ENCODE results near the gene GRIA4.

Gene GRIA4

GRCh38 chr11:105937331-105937730, 327.5 kb downstream of the GRIA4 start:
- H3K9ac ChIP-seq (ENCODE audit: low read depth, low read length), result no peak overlapping the region
- H3K9me3 ChIP-seq (ENCODE audit: control insufficient read depth, insufficient read depth, low read length), result no peaks in the 10 kb centered on the region
- peaks cover 20% of the 10 kb centered on the region for H3K4me1 ChIP-seq (ENCODE audit: insufficient read depth, low read length)
- no peaks in the 10 kb centered on the region for H3K36me3 ChIP-seq (ENCODE audit: insufficient read depth, low read length)

GRCh38 chr11:105937738-105938137, 327.9 kb downstream of the GRIA4 start:
- no peak overlapping the region for H3K9ac ChIP-seq (ENCODE audit: low read depth, low read length)
- no peaks in the 10 kb centered on the region for H3K9me3 ChIP-seq (ENCODE audit: control insufficient read depth, insufficient read depth, low read length)
- H3K4me1 ChIP-seq (ENCODE audit: insufficient read depth, low read length), result peaks cover 20% of the 10 kb centered on the region
- no peaks in the 10 kb centered on the region for H3K36me3 ChIP-seq (ENCODE audit: insufficient read depth, low read length)

GRCh38 chr11:105942921-105943320, 333.0 kb downstream of the GRIA4 start:
- Histone ChIP-seq H3K36me3 (ENCODE audit: insufficient read depth, low read length) (no peaks in the 10 kb centered on the region), H3K4me1 (ENCODE audit: insufficient read depth, low read length) (peaks cover 1% of the 10 kb centered on the region; the same call in 1 of the 2 replicates)

GRCh38 chr11:105948918-105949590, 339.2 kb downstream of the GRIA4 start:
- no peaks in the 10 kb centered on the region for H3K36me3 ChIP-seq (ENCODE audit: insufficient read depth, low read length)

More at GRCh38 chr11:105942921-105943320, 333.0 kb downstream of the GRIA4 start:
- Histone ChIP-seq H3K9me3 (ENCODE audit: control insufficient read depth, insufficient read depth, low read length) (no peaks in the 10 kb centered on the region), H3K9ac (ENCODE audit: low read depth, low read length) (no peak overlapping the region)

GRCh38 chr11:105953886-105954285, 344.0 kb downstream of the GRIA4 start:
- Histone ChIP-seq H3K9me3 (ENCODE audit: control insufficient read depth, insufficient read depth, low read length) (no peaks in the 10 kb centered on the region), H3K4me1 (ENCODE audit: insufficient read depth, low read length) (no peaks in the 10 kb centered on the region), H3K9ac (ENCODE audit: low read depth, low read length) (no peak overlapping the region), H3K36me3 (ENCODE audit: insufficient read depth, low read length) (no peaks in the 10 kb centered on the region)

More at GRCh38 chr11:105948918-105949590, 339.2 kb downstream of the GRIA4 start:
- H3K4me1 ChIP-seq (ENCODE audit: insufficient read depth, low read length), result no peaks in the 10 kb centered on the region
- H3K9me3 ChIP-seq (ENCODE audit: control insufficient read depth, insufficient read depth, low read length), result no peaks in the 10 kb centered on the region
- no peak overlapping the region for H3K9ac ChIP-seq (ENCODE audit: low read depth, low read length)

GRCh38 chr11:105960252-105961245, 350.7 kb downstream of the GRIA4 start:
- Histone ChIP-seq H3K9me3 (ENCODE audit: control insufficient read depth, insufficient read depth, low read length) (peaks cover 6% of the 10 kb centered on the region; the same call in 1 of the 2 replicates), H3K9ac (ENCODE audit: low read depth, low read length) (peak overlapping the region; percentile 58), H3K36me3 (ENCODE audit: insufficient read depth, low read length) (no peaks in the 10 kb centered on the region), H3K4me1 (ENCODE audit: insufficient read depth, low read length) (peaks cover 9% of the 10 kb centered on the region; the same call in 1 of the 2 replicates)

GRCh38 chr11:105968021-105968697, 358.3 kb downstream of the GRIA4 start:
- Histone ChIP-seq H3K36me3 (ENCODE audit: insufficient read depth, low read length) (no peaks in the 10 kb centered on the region), H3K4me1 (ENCODE audit: insufficient read depth, low read length) (0 out of 2 replicates have a peak, but pooled peaks cover 4% of the 10 kb centered on the region), H3K9me3 (ENCODE audit: control insufficient read depth, insufficient read depth, low read length) (no peaks in the 10 kb centered on the region), H3K9ac (ENCODE audit: low read depth, low read length) (no peak overlapping the region)

GRCh38 chr11:105969756-105970155, 359.9 kb downstream of the GRIA4 start:
- 0 out of 2 replicates have a peak, but pooled peaks cover 4% of the 10 kb centered on the region for H3K4me1 ChIP-seq (ENCODE audit: insufficient read depth, low read length)
- H3K9me3 ChIP-seq (ENCODE audit: control insufficient read depth, insufficient read depth, low read length), result no peaks in the 10 kb centered on the region
- no peak overlapping the region for H3K9ac ChIP-seq (ENCODE audit: low read depth, low read length)
- H3K36me3 ChIP-seq (ENCODE audit: insufficient read depth, low read length), result no peaks in the 10 kb centered on the region

- H3K36me3 ChIP-seq (ENCODE audit: insufficient read depth, low read length), result no peaks in the 10 kb centered on the region
- H3K4me1 ChIP-seq (ENCODE audit: insufficient read depth, low read length), result no peaks in the 10 kb centered on the region
- no peaks in the 10 kb centered on the region for H3K9me3 ChIP-seq (ENCODE audit: control insufficient read depth, insufficient read depth, low read length)
- no peak overlapping the region for H3K9ac ChIP-seq (ENCODE audit: low read depth, low read length)
Observed at GRCh38 chr11:105975128-105975527, 365.3 kb downstream of the GRIA4 start.

- no peaks in the 10 kb centered on the region for H3K36me3 ChIP-seq (ENCODE audit: insufficient read depth, low read length)
- H3K4me1 ChIP-seq (ENCODE audit: insufficient read depth, low read length), result no peaks in the 10 kb centered on the region
- no peaks in the 10 kb centered on the region for H3K9me3 ChIP-seq (ENCODE audit: control insufficient read depth, insufficient read depth, low read length)
- H3K9ac ChIP-seq (ENCODE audit: low read depth, low read length), result no peak overlapping the region
Observed at GRCh38 chr11:105979997-105980703, 370.3 kb downstream of the GRIA4 start.

GRCh38 chr11:105986554-105986953, 376.7 kb downstream of the GRIA4 start:
- H3K9me3 ChIP-seq (ENCODE audit: control insufficient read depth, insufficient read depth, low read length), result no peaks in the 10 kb centered on the region
- no peak overlapping the region for H3K9ac ChIP-seq (ENCODE audit: low read depth, low read length)
- H3K4me1 ChIP-seq (ENCODE audit: insufficient read depth, low read length), result peaks cover 3% of the 10 kb centered on the region; the same call in 1 of the 2 replicates
- no peaks in the 10 kb centered on the region for H3K36me3 ChIP-seq (ENCODE audit: insufficient read depth, low read length)

- Histone ChIP-seq H3K36me3 (ENCODE audit: insufficient read depth, low read length) (no peaks in the 10 kb centered on the region), H3K9ac (ENCODE audit: low read depth, low read length) (no peak overlapping the region), H3K9me3 (ENCODE audit: control insufficient read depth, insufficient read depth, low read length) (no peaks in the 10 kb centered on the region), H3K4me1 (ENCODE audit: insufficient read depth, low read length) (peaks cover 3% of the 10 kb centered on the region; the same call in 1 of the 2 replicates)
Observed at GRCh38 chr11:105988197-105988596, 378.3 kb downstream of the GRIA4 start.

GRCh38 chr11:105989124-105989523, 379.3 kb downstream of the GRIA4 start:
- no peak overlapping the region for H3K9ac ChIP-seq (ENCODE audit: low read depth, low read length)
- peaks cover 4% of the 10 kb centered on the region for H3K9me3 ChIP-seq (ENCODE audit: control insufficient read depth, insufficient read depth, low read length)
- peaks cover 3% of the 10 kb centered on the region; the same call in 1 of the 2 replicates for H3K4me1 ChIP-seq (ENCODE audit: insufficient read depth, low read length)
- H3K36me3 ChIP-seq (ENCODE audit: insufficient read depth, low read length), result no peaks in the 10 kb centered on the region
